GM10266 (cell line): ENCODE results near the gene CRACDL.
"Not testable (repeated sequence)": the region's sequence is repeated elsewhere in the genome, so short reads cannot be mapped to it uniquely, and the experiment has no call there.

Experiments used
- DNase-seq: peaks from one replicate; pipeline ENCODE4 v3.0.0; 2012; ENCODE audit errors: extremely low spot score
- CTCF ChIP-seq: IDR thresholded peaks from 2 replicates; pipeline ENCODE4 v1.5.1; 2012; ENCODE audit warnings: mild to moderate bottlenecking, low read depth; ENCODE audit not compliant: control insufficient read depth, insufficient read depth; ENCODE audit errors: missing control alignments

CRACDL gene

DNA sequence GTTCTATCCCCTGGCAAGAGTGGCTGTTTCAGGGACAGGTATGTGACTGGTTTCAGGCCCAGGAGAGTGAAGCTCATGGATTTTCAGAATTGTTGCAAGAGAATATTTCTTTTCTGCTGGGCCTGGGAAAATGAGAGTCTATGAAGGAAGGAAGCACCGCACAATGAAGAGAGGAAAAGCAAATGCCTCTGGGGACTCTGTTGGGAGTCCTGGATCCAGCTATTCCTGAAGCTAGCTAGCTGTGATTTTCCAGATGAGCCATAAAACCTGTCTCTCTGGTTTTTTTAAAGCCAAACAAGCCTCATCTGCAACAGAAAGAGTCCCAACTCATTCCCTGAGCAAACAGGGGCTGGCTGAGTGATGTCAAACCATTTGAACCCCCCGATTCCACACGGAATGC lies 53.7 kb downstream of the CRACDL start:
- TF ChIP-seq CTCF = no peak
- no peak for DNase-seq

GRCh38 chr2:98881153-98881650 lies 54.8 kb downstream of the CRACDL start:
- no peak for DNase-seq
- TF ChIP-seq CTCF = no peak

- no peak for TF ChIP-seq CTCF
- DNase-seq = no peak
These were observed 55.5 kb downstream of the CRACDL start for GRCh38 chr2:98880266-98881152.

DNA sequence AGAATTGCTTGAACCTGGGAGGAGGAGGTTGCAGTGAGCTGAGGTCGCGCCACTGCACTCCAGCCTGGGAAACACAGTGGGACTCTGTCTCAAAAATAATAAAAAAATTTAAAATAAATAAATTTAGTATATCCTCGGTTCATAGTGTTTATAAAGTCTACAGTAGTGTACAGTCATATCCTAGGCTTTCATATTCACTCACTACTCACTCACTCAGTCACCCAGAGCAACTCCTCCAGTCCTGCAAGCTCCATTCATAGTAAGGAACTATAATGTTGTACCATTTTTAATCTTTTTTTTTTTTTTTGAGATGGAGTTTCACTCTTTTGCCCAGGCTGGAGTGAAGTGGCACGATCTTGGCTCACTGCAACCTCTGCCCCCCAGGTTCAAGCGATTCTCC lies 58.4 kb downstream of the CRACDL start:
- not testable (repeated sequence) for DNase-seq

- DNase-seq = no peak
- no peak for TF ChIP-seq CTCF
These were observed 59.3 kb downstream of the CRACDL start for GRCh38 chr2:98876741-98877140.

GRCh38 chr2:98875746-98876145 lies 60.3 kb downstream of the CRACDL start:
- TF ChIP-seq CTCF = no peak
- DNase-seq = no peak

DNA sequence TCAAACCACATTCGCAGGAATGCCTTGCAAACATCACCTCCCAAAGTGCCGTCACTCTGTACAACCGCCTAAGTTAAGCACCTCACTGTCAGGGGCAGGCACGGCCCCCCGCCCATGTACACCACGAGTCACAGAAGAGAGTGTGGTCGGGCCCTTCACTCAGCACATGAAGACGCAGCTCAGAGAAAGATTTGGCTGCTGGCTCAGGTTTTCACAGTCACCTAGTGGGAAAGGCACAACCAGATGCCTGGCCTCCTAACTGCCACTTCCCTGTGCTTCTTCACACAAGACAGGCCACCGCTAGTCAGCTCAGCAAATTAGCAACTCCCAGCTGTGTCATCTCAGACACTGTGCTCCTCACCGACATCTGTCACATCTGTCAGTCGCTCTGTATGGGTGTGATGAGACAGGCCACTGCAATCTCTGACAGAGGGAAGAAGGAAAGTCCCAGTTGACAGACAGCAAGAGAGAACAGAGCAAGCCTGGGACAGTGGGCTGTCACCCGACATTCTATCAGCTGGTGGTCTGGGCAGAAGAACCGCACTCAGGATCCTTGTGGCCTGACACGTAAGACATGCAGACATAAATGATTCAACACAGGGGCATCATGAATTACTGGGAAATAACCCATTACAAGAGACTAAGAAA lies 60.8 kb downstream of the CRACDL start:
- TF ChIP-seq CTCF = no peak
- no peak for DNase-seq
